ENCODE data around the gene SGF29. TPM values are rescaled to one million over a fixed set of nuclear protein-coding genes. Genes with fewer than 3 reads are reported as not detected.

SGF29 gene
- total RNA-seq, 6 experiments from 2014 or later = 14.5 to 17.9 (median 15.4) TPM

Other genes starting within 250 kb of the SGF29 start
- 1 to 10 TPM in 1 of 6 experiments, under 1 TPM in 3, not detected in 2; 0.47 to 2.4 (median 0.72) TPM for gene NPIPB6, start 190.4 kb upstream of the SGF29 start, total RNA-seq
- 100 to 1,000 TPM in 2 of 6 experiments, 10 to 100 TPM in 1, 1 to 10 TPM in 2, under 1 TPM in 1; 0.07 to 146 (median 19.7) TPM for gene EIF3CL, start 150.1 kb upstream of the SGF29 start, total RNA-seq
- not detected for gene NPIPB7, start 81.6 kb upstream of the SGF29 start, total RNA-seq
- gene CLN3, start 61.8 kb upstream of the SGF29 start, total RNA-seq = 10 to 100 TPM; 16.5 to 47.8 (median 30.7) TPM
- gene APOBR, start 59.3 kb upstream of the SGF29 start, total RNA-seq = 1 to 10 TPM in 4 of 6 experiments, under 1 TPM in 2; 0.57 to 2.2 (median 1.5) TPM
- gene IL27, start 47.1 kb upstream of the SGF29 start, total RNA-seq = 10 to 100 TPM in 1 of 6 experiments, 1 to 10 TPM in 5; 1.1 to 13.9 (median 3.3) TPM
- gene NUPR1, start 14.9 kb upstream of the SGF29 start, total RNA-seq = 100 to 1,000 TPM in 2 of 6 experiments, 10 to 100 TPM in 4; 33.4 to 188 (median 80.7) TPM
- 10 to 100 TPM; 10.1 to 48.3 (median 18.0) TPM for gene SULT1A2, start 43.1 kb downstream of the SGF29 start, total RNA-seq
- gene SULT1A1, start 56.1 kb downstream of the SGF29 start, total RNA-seq = 100 to 1,000 TPM; 132 to 335 (median 207) TPM
- gene NPIPB8, start 84.1 kb downstream of the SGF29 start, total RNA-seq = 1 to 10 TPM in 1 of 6 experiments, under 1 TPM in 2, not detected in 3; 0.89 to 2.1 (median 0.93) TPM
- 100 to 1,000 TPM; 145 to 260 (median 203) TPM for gene EIF3C, start 157.5 kb downstream of the SGF29 start, total RNA-seq
- 1 to 10 TPM in 3 of 6 experiments, under 1 TPM in 3; 0.40 to 3.4 (median 0.91) TPM for gene NPIPB9, start 197.9 kb downstream of the SGF29 start, total RNA-seq